Endothelial cell of umbilical vein (primary cell): ENCODE results near the gene CRYBB2. TPM values are rescaled to one million over a fixed set of nuclear protein-coding genes. Genes with fewer than 3 reads are reported as not detected.

ENCODE experiments used
- BruUV-seq: library from RNA; stranded (reverse); fragments of 400-500 nt; replicated peaks from 2 replicates; lab custom pipeline; 2021; lab: Mats Ljungman, UMichigan
- CTCF ChIA-PET: fragments of 300-600, 350-600 bp; sonication (Branson Sonifier 250); formaldehyde crosslinking; loops from one replicate; lab custom pipeline; 2021; ENCODE audit warnings: antibody characterized with exemption, inconsistent platforms; lab: Charles Lee
- POLR2A ChIA-PET: fragments of 300-600, 350-600 bp; sonication (Branson Sonifier 250); formaldehyde crosslinking; loops from one replicate; lab custom pipeline; 2021; ENCODE audit warnings: antibody characterized with exemption, inconsistent platforms; lab: Charles Lee
- DNase-seq: peaks from one replicate; pipeline ENCODE4 v3.0.0-alpha.2; 2011; ENCODE audit warnings: low read depth, low spot score
- FAIRE-seq: peaks from 2 replicates; lab custom pipeline; 2011; peaks lifted over from hg19 to GRCh38; lab: Jason Lieb, UNC
- H2AFZ ChIP-seq: 2 replicates; pipeline ENCODE4 v1.6.0; 2012; ENCODE audit warnings: low read depth, low read length, control low read depth, inconsistent platforms
- H3K27ac ChIP-seq: 2 replicates; pipeline ENCODE4 v1.5.1; 2011; ENCODE audit warnings: low read depth, mild to moderate bottlenecking, control low read depth, low read length, moderate library complexity; ENCODE audit not compliant: insufficient read depth
- H3K27me3 ChIP-seq, 2 experiments: 2 replicates each; pipeline versions ENCODE4 v1.6.0 to v1.6.1; 2011; ENCODE audit warnings: low read length in 2 of 2, mixed read lengths in 1 of 2; ENCODE audit not compliant: control insufficient read depth in 2 of 2, insufficient read depth in 2 of 2
- H3K36me3 ChIP-seq, 2 experiments: 2 replicates in 1 of 2; 3 replicates in 1 of 2; pipeline ENCODE4 v1.5.1; 2011; ENCODE audit warnings: low read length in 2 of 2, mild to moderate bottlenecking in 1 of 2, moderate library complexity in 1 of 2; ENCODE audit not compliant: control insufficient read depth in 2 of 2, insufficient read depth in 2 of 2; ENCODE audit errors: extremely low read depth in 1 of 2
- H3K4me1 ChIP-seq: 3 replicates; pipeline ENCODE4 v1.5.1; 2011; ENCODE audit warnings: mild to moderate bottlenecking, low read length; ENCODE audit not compliant: control insufficient read depth, insufficient read depth; ENCODE audit errors: extremely low read depth
- H3K4me2 ChIP-seq: 2 replicates; pipeline ENCODE4 v1.6.1; 2011; ENCODE audit warnings: low read length, control low read depth, mixed read lengths; ENCODE audit not compliant: insufficient read depth
- H3K4me3 ChIP-seq, 3 experiments: fragments of 200-600 bp in 1 of 3; sonication (generic), shearing (Covaris generic) in 1 of 3; replicated peaks in 1 of 3; 2 replicates each; pipeline ENCODE4 v1.5.1; 2011 to 2016; ENCODE audit warnings: control low read depth in 3 of 3, low read length in 3 of 3, mild to moderate bottlenecking in 2 of 3, inconsistent platforms in 1 of 3, low read depth in 1 of 3, moderate library complexity in 1 of 3; ENCODE audit not compliant: insufficient read depth in 1 of 3
- H3K79me2 ChIP-seq: 2 replicates; pipeline ENCODE4 v1.6.0; 2012; ENCODE audit warnings: low read length, inconsistent platforms; ENCODE audit not compliant: control insufficient read depth, insufficient read depth
- H3K9ac ChIP-seq: replicated peaks from 2 replicates; pipeline ENCODE3; 2011; ENCODE audit warnings: low read length, control low read depth; ENCODE audit not compliant: insufficient read depth; ENCODE audit errors: extremely low read depth
- H3K9me1 ChIP-seq: replicated peaks from 3 replicates; pipeline ENCODE4 v1.6.0; 2011; ENCODE audit warnings: mild to moderate bottlenecking, low read length; ENCODE audit not compliant: control insufficient read depth, insufficient read depth; ENCODE audit errors: extremely low read depth
- H3K9me3 ChIP-seq: replicated peaks from 2 replicates; pipeline ENCODE4 v1.5.1; 2012; ENCODE audit warnings: low read length, inconsistent platforms; ENCODE audit not compliant: control insufficient read depth, insufficient read depth
- H4K20me1 ChIP-seq: replicated peaks from 2 replicates; pipeline ENCODE3; 2011; ENCODE audit warnings: mild to moderate bottlenecking, low read length; ENCODE audit not compliant: control insufficient read depth, insufficient read depth; ENCODE audit errors: extremely low read depth
- EZH2 ChIP-seq: IDR thresholded peaks from 2 replicates; pipeline ENCODE4 v1.6.1; 2012; ENCODE audit warnings: borderline replicate concordance, low read depth, mild to moderate bottlenecking, moderate library complexity, low read length, inconsistent platforms; ENCODE audit not compliant: severe bottlenecking
- FOS ChIP-seq: IDR thresholded peaks from 2 replicates; pipeline ENCODE4 v1.6.1; 2011; ENCODE audit warnings: mild to moderate bottlenecking, low read length, moderate library complexity, borderline replicate concordance; ENCODE audit not compliant: insufficient read depth
- GATA2 ChIP-seq: IDR thresholded peaks from 2 replicates; pipeline ENCODE4 v1.7.0; 2011; ENCODE audit warnings: low read depth, mild to moderate bottlenecking, moderate library complexity, mixed read lengths, low read length; ENCODE audit not compliant: insufficient read length, insufficient read depth
- JUN ChIP-seq: IDR thresholded peaks from 2 replicates; pipeline ENCODE4 v1.6.1; 2011; ENCODE audit warnings: borderline replicate concordance, low read depth; ENCODE audit not compliant: insufficient read length, insufficient read depth
- MYC ChIP-seq: IDR thresholded peaks from one replicate; pipeline ENCODE4 v1.6.1; 2011; ENCODE audit warnings: mild to moderate bottlenecking, low read depth, low read length
- POLR2A ChIP-seq: IDR thresholded peaks from 2 replicates; pipeline ENCODE4 v1.6.1; 2012; ENCODE audit warnings: low read depth, mild to moderate bottlenecking, control low read depth, low read length
- POLR2AphosphoS5 ChIP-seq: IDR thresholded peaks from 2 replicates; pipeline ENCODE4 v1.6.1; 2012; ENCODE audit warnings: low read depth, mild to moderate bottlenecking, control low read depth, low read length, moderate library complexity; ENCODE audit not compliant: insufficient read depth
- dilution Hi-C: fragments of 300-500 bp; cut with MboI; formaldehyde crosslinking; loops from one replicate; pipeline ENCODE4 v1.15.0; 2019; ENCODE audit warnings: low sequenced_read_pairs; ENCODE audit not compliant: extremely low pct_ligation_motif_present
- intact Hi-C: fragments of 100-400 bp; cut with micrococcal nuclease; formaldehyde crosslinking; loops from one replicate; pipeline ENCODE4 v1.10.0; 2022
- polyA plus RNA-seq, 4 experiments: library from polyadenylated mRNA; depleted of rRNA in 3 of 4; stranded (reverse) in 3 of 4; unstranded in 1 of 4; fragments of >200 nt; gene quantifications; 2 replicates each; pipeline versions ENCODE4 v1.2.1 to v1.2.3, GENCODE V29; 2011 to 2012; ENCODE audit warnings: missing spikeins in 1 of 4
- total RNA-seq: library from RNA; stranded (reverse); gene quantifications from 2 replicates; pipeline ENCODE4 v1.2.3, GENCODE V29; 2021
- TF ChIP-seq, protein P1 (sequence below), 2 donors: IDR thresholded peaks; 1 replicate in 1 of 2; 2 replicates in 1 of 2; pipeline ENCODE4 v1.5.1; 2011; ENCODE audit warnings: low read length in 2 of 2, mild to moderate bottlenecking in 2 of 2, moderate library complexity in 2 of 2, control low read depth in 1 of 2, inconsistent platforms in 1 of 2, low read depth in 1 of 2; ENCODE audit not compliant: insufficient read depth in 1 of 2; ENCODE audit errors: extremely low read depth in 1 of 2
- TF ChIP-seq, protein P2 (sequence below): IDR thresholded peaks from 2 replicates; pipeline ENCODE4 v1.6.1; 2011; ENCODE audit not compliant: insufficient read depth, insufficient read length

The CRYBB2 gene
- total and polyA plus RNA-seq, 2 donors (not counting 3 experiments of a cell fraction or from before 2014, with no cell fraction given) = 0.36 to 1.4 TPM

DNA sequence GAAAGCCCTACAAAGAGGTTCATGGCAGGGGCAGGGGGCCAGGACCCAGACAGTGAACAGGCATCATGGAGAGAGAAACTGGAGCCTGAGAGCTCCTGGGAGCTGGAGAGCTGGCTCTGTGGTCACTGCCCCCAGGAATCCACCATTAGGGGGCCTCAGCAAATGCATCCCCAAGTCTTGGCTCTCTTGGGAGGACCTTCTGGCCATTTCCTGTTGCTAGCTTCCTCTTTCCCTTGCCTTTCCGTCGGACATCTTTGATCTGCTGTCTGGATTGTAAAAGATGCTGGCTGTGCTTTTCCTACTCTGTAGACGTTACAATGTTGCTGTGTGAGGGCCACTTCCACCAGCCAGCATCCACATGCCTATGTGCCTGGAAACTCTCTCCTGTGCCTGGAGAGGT, 7.1 kb upstream of the CRYBB2 start:
- H3K9me3 ChIP-seq = no peaks in the 10 kb centered on the region
- DNase-seq (no peak), FAIRE-seq (no peak)
- H2AFZ ChIP-seq = no peak overlapping the region
- H3K9ac ChIP-seq = no peak overlapping the region
- no peak overlapping the region for H3K4me3 ChIP-seq
- H4K20me1 ChIP-seq = no peaks in the 10 kb centered on the region
- no TSS peak for BruUV-seq
- H3K79me2 ChIP-seq = no peaks in the 10 kb centered on the region
- H3K4me1 ChIP-seq = no peaks in the 10 kb centered on the region
- no peak for TF ChIP-seq FOS
- no peak for TF ChIP-seq GATA2
- TF ChIP-seq, protein P1, sequence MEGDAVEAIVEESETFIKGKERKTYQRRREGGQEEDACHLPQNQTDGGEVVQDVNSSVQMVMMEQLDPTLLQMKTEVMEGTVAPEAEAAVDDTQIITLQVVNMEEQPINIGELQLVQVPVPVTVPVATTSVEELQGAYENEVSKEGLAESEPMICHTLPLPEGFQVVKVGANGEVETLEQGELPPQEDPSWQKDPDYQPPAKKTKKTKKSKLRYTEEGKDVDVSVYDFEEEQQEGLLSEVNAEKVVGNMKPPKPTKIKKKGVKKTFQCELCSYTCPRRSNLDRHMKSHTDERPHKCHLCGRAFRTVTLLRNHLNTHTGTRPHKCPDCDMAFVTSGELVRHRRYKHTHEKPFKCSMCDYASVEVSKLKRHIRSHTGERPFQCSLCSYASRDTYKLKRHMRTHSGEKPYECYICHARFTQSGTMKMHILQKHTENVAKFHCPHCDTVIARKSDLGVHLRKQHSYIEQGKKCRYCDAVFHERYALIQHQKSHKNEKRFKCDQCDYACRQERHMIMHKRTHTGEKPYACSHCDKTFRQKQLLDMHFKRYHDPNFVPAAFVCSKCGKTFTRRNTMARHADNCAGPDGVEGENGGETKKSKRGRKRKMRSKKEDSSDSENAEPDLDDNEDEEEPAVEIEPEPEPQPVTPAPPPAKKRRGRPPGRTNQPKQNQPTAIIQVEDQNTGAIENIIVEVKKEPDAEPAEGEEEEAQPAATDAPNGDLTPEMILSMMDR (IDR thresholded peaks at IDR 0.05; ENCODE audit: extremely low read depth in 1 of 2, insufficient read depth in 1 of 2, low read depth in 1 of 2, low read length in 2 of 2) = no peak
- no peak for TF ChIP-seq EZH2
- no peak for TF ChIP-seq POLR2A
- TF ChIP-seq POLR2AphosphoS5 = no peak
- no peak for TF ChIP-seq MYC
- TF ChIP-seq, protein P2, sequence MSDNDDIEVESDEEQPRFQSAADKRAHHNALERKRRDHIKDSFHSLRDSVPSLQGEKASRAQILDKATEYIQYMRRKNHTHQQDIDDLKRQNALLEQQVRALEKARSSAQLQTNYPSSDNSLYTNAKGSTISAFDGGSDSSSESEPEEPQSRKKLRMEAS = no peak
- TF ChIP-seq JUN = no peak
- H3K27me3 ChIP-seq = peaks cover 0 to 3% of the 10 kb centered on the region in 2 experiments
- H3K36me3 ChIP-seq = no peaks in the 10 kb centered on the region
- POLR2A ChIA-PET = no interaction called here
- no peak overlapping the region for H3K27ac ChIP-seq
- intact Hi-C loops (no loop called here), dilution Hi-C loops (no loop called here)
- no peak overlapping the region for H3K4me2 ChIP-seq
- CTCF ChIA-PET = interaction anchor here (0.6 to 3.6 kb wide), 4 partner anchors 10 to 1380 kb away, joined by 3 to 20 read pairs (median 4); no protein-coding TSS in a partner anchor
- no peaks in the 10 kb centered on the region for H3K9me1 ChIP-seq
